CD4-positive, alpha-beta T cell treated with Interleukin-17A for 4 hours (primary cell): ENCODE results near the gene LTBP3.

Experiments
- DNase-seq: peaks from one replicate; pipeline ENCODE4 v3.0.0-alpha.2; 2020; ENCODE audit warnings: mixed read lengths

LTBP3 gene

DNA sequence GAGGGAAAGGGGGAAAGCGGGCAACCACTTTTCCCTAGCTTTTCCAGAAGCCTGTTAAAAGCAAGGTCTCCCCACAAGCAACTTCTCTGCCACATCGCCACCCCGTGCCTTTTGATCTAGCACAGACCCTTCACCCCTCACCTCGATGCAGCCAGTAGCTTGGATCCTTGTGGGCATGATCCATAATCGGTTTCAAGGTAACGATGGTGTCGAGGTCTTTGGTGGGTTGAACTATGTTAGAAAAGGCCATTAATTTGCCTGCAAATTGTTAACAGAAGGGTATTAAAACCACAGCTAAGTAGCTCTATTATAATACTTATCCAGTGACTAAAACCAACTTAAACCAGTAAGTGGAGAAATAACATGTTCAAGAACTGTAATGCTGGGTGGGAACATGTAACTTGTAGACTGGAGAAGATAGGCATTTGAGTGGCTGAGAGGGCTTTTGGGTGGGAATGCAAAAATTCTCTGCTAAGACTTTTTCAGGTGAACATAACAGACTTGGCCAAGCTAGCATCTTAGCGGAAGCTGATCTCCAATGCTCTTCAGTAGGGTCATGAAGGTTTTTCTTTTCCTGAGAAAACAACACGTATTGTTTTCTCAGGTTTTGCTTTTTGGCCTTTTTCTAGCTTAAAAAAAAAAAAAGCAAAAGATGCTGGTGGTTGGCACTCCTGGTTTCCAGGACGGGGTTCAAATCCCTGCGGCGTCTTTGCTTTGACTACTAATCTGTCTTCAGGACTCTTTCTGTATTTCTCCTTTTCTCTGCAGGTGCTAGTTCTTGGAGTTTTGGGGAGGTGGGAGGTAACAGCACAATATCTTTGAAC is 52.5 kb downstream of the LTBP3 start:
- DNase-seq: no peak

DNA sequence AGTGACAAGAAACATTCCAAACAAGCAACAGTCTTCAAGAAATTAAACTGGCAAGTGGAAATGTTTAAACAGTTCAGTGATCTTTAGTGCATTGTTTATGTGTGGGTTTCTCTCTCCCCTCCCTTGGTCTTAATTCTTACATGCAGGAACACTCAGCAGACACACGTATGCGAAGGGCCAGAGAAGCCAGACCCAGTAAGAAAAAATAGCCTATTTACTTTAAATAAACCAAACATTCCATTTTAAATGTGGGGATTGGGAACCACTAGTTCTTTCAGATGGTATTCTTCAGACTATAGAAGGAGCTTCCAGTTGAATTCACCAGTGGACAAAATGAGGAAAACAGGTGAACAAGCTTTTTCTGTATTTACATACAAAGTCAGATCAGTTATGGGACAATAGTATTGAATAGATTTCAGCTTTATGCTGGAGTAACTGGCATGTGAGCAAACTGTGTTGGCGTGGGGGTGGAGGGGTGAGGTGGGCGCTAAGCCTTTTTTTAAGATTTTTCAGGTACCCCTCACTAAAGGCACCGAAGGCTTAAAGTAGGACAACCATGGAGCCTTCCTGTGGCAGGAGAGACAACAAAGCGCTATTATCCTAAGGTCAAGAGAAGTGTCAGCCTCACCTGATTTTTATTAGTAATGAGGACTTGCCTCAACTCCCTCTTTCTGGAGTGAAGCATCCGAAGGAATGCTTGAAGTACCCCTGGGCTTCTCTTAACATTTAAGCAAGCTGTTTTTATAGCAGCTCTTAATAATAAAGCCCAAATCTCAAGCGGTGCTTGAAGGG is 53.3 kb downstream of the LTBP3 start:
- DNase-seq: no peak

DNA sequence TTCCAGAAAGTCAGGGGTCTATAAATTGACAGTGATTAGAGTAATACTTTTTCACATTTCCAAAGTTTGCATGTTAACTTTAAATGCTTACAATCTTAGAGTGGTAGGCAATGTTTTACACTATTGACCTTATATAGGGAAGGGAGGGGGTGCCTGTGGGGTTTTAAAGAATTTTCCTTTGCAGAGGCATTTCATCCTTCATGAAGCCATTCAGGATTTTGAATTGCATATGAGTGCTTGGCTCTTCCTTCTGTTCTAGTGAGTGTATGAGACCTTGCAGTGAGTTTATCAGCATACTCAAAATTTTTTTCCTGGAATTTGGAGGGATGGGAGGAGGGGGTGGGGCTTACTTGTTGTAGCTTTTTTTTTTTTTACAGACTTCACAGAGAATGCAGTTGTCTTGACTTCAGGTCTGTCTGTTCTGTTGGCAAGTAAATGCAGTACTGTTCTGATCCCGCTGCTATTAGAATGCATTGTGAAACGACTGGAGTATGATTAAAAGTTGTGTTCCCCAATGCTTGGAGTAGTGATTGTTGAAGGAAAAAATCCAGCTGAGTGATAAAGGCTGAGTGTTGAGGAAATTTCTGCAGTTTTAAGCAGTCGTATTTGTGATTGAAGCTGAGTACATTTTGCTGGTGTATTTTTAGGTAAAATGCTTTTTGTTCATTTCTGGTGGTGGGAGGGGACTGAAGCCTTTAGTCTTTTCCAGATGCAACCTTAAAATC is 54.0 kb downstream of the LTBP3 start:
- no peak for DNase-seq

DNA sequence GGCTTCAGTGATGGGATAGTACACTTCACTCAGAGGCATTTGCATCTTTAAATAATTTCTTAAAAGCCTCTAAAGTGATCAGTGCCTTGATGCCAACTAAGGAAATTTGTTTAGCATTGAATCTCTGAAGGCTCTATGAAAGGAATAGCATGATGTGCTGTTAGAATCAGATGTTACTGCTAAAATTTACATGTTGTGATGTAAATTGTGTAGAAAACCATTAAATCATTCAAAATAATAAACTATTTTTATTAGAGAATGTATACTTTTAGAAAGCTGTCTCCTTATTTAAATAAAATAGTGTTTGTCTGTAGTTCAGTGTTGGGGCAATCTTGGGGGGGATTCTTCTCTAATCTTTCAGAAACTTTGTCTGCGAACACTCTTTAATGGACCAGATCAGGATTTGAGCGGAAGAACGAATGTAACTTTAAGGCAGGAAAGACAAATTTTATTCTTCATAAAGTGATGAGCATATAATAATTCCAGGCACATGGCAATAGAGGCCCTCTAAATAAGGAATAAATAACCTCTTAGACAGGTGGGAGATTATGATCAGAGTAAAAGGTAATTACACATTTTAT is 54.7 kb downstream of the LTBP3 start:
- no peak for DNase-seq

DNA sequence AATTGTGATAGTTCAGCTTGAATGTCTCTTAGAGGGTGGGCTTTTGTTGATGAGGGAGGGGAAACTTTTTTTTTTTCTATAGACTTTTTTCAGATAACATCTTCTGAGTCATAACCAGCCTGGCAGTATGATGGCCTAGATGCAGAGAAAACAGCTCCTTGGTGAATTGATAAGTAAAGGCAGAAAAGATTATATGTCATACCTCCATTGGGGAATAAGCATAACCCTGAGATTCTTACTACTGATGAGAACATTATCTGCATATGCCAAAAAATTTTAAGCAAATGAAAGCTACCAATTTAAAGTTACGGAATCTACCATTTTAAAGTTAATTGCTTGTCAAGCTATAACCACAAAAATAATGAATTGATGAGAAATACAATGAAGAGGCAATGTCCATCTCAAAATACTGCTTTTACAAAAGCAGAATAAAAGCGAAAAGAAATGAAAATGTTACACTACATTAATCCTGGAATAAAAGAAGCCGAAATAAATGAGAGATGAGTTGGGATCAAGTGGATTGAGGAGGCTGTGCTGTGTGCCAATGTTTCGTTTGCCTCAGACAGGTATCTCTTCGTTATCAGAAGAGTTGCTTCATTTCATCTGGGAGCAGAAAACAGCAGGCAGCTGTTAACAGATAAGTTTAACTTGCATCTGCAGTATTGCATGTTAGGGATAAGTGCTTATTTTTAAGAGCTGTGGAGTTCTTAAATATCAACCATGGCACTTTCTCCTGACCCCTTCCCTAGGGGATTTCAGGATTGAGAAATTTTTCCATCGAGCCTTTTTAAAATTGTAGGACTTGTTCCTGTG is 55.4 kb downstream of the LTBP3 start:
- peak; percentile 18 for DNase-seq

DNA sequence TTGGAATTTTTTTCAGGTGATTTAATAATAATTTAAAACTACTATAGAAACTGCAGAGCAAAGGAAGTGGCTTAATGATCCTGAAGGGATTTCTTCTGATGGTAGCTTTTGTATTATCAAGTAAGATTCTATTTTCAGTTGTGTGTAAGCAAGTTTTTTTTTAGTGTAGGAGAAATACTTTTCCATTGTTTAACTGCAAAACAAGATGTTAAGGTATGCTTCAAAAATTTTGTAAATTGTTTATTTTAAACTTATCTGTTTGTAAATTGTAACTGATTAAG is 55.9 kb downstream of the LTBP3 start:
- DNase-seq: no peak

DNA sequence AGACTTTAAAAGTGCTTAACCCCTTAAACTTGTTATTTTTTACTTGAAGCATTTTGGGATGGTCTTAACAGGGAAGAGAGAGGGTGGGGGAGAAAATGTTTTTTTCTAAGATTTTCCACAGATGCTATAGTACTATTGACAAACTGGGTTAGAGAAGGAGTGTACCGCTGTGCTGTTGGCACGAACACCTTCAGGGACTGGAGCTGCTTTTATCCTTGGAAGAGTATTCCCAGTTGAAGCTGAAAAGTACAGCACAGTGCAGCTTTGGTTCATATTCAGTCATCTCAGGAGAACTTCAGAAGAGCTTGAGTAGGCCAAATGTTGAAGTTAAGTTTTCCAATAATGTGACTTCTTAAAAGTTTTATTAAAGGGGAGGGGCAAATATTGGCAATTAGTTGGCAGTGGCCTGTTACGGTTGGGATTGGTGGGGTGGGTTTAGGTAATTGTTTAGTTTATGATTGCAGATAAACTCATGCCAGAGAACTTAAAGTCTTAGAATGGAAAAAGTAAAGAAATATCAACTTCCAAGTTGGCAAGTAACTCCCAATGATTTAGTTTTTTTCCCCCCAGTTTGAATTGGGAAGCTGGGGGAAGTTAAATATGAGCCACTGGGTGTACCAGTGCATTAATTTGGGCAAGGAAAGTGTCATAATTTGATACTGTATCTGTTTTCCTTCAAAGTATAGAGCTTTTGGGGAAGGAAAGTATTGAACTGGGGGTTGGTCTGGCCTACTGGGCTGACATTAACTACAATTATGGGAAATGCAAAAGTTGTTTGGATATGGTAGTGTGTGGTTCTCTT is 56.5 kb downstream of the LTBP3 start:
- DNase-seq: no peak

DNA sequence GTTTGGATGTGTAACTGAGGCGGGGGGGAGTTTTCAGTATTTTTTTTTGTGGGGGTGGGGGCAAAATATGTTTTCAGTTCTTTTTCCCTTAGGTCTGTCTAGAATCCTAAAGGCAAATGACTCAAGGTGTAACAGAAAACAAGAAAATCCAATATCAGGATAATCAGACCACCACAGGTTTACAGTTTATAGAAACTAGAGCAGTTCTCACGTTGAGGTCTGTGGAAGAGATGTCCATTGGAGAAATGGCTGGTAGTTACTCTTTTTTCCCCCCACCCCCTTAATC is 57.0 kb downstream of the LTBP3 start:
- no peak for DNase-seq

DNA sequence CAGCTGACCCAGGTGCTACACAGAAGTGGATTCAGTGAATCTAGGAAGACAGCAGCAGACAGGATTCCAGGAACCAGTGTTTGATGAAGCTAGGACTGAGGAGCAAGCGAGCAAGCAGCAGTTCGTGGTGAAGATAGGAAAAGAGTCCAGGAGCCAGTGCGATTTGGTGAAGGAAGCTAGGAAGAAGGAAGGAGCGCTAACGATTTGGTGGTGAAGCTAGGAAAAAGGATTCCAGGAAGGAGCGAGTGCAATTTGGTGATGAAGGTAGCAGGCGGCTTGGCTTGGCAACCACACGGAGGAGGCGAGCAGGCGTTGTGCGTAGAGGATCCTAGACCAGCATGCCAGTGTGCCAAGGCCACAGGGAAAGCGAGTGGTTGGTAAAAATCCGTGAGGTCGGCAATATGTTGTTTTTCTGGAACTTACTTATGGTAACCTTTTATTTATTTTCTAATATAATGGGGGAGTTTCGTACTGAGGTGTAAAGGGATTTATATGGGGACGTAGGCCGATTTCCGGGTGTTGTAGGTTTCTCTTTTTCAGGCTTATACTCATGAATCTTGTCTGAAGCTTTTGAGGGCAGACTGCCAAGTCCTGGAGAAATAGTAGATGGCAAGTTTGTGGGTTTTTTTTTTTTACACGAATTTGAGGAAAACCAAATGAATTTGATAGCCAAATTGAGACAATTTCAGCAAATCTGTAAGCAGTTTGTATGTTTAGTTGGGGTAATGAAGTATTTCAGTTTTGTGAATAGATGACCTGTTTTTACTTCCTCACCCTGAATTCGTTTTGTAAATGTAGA is 57.6 kb downstream of the LTBP3 start:
- DNase-seq: peak; percentile 46

DNA sequence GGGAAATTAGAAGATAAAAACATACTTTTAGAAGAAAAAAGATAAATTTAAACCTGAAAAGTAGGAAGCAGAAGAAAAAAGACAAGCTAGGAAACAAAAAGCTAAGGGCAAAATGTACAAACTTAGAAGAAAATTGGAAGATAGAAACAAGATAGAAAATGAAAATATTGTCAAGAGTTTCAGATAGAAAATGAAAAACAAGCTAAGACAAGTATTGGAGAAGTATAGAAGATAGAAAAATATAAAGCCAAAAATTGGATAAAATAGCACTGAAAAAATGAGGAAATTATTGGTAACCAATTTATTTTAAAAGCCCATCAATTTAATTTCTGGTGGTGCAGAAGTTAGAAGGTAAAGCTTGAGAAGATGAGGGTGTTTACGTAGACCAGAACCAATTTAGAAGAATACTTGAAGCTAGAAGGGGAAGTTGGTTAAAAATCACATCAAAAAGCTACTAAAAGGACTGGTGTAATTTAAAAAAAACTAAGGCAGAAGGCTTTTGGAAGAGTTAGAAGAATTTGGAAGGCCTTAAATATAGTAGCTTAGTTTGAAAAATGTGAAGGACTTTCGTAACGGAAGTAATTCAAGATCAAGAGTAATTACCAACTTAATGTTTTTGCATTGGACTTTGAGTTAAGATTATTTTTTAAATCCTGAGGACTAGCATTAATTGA is 58.3 kb downstream of the LTBP3 start:
- no peak for DNase-seq

DNA sequence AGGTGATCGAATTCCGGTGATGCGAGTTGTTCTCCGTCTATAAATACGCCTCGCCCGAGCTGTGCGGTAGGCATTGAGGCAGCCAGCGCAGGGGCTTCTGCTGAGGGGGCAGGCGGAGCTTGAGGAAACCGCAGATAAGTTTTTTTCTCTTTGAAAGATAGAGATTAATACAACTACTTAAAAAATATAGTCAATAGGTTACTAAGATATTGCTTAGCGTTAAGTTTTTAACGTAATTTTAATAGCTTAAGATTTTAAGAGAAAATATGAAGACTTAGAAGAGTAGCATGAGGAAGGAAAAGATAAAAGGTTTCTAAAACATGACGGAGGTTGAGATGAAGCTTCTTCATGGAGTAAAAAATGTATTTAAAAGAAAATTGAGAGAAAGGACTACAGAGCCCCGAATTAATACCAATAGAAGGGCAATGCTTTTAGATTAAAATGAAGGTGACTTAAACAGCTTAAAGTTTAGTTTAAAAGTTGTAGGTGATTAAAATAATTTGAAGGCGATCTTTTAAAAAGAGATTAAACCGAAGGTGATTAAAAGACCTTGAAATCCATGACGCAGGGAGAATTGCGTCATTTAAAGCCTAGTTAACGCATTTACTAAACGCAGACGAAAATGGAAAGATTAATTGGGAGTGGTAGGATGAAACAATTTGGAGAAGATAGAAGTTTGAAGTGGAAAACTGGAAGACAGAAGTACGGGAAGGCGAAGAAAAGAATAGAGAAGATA is 59.0 kb downstream of the LTBP3 start, which contains the start of gene MALAT1:
Gene MALAT1 (plus strand): TSS at position 69 of the 736 bp plus-strand sequence.
- DNase-seq: peak; percentile 95

DNA sequence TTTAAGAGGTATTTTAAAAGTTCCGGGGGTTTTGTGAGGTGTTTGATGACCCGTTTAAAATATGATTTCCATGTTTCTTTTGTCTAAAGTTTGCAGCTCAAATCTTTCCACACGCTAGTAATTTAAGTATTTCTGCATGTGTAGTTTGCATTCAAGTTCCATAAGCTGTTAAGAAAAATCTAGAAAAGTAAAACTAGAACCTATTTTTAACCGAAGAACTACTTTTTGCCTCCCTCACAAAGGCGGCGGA is 59.5 kb downstream of the LTBP3 start:
- no peak for DNase-seq

DNA sequence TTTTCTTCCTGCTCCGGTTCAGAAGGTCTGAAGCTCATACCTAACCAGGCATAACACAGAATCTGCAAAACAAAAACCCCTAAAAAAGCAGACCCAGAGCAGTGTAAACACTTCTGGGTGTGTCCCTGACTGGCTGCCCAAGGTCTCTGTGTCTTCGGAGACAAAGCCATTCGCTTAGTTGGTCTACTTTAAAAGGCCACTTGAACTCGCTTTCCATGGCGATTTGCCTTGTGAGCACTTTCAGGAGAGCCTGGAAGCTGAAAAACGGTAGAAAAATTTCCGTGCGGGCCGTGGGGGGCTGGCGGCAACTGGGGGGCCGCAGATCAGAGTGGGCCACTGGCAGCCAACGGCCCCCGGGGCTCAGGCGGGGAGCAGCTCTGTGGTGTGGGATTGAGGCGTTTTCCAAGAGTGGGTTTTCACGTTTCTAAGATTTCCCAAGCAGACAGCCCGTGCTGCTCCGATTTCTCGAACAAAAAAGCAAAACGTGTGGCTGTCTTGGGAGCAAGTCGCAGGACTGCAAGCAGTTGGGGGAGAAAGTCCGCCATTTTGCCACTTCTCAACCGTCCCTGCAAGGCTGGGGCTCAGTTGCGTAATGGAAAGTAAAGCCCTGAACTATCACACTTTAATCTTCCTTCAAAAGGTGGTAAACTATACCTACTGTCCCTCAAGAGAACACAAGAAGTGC is 60.0 kb downstream of the LTBP3 start:
- DNase-seq: peak; percentile 68

DNA sequence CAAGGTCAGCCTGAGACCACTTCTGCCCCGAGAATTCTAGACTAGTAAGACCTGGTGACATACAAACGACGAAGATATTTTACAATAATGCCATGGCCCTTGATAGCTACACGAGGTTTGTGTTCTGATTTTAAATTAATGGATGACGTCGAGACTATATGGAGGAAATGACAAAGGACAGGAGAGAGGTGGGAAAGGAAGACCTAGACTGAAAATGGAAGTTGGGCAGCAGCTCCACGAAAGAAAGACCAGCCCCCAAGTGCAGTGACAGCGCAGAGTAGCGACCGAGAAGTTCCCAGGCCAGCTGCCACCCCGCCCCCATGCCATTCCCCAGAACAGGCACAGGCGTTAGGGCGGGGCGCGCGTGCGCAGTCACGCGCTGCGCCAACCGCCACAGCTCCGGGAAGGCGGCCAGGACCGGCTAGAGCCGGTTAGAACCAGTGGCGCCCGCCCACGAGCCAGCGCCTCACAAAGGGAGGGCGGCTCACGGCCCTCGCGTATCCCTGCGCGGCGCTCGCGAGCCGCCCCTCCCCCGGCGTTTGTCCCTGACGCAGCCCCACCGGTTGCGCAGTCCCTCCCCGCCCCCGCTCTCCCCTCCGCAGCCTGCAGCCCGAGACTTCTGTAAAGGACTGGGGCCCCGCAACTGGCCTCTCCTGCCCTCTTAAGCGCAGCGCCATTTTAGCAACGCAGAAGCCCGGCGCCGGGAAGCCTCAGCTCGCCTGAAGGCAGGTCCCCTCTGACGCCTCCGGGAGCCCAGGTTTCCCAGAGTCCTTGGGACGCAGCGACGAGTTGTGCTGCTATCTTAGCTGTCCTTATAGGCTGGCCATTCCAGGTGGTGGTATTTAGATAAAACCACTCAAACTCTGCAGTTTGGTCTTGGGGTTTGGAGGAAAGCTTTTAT is 60.8 kb downstream of the LTBP3 start:
- DNase-seq: peak; percentile 99

DNA sequence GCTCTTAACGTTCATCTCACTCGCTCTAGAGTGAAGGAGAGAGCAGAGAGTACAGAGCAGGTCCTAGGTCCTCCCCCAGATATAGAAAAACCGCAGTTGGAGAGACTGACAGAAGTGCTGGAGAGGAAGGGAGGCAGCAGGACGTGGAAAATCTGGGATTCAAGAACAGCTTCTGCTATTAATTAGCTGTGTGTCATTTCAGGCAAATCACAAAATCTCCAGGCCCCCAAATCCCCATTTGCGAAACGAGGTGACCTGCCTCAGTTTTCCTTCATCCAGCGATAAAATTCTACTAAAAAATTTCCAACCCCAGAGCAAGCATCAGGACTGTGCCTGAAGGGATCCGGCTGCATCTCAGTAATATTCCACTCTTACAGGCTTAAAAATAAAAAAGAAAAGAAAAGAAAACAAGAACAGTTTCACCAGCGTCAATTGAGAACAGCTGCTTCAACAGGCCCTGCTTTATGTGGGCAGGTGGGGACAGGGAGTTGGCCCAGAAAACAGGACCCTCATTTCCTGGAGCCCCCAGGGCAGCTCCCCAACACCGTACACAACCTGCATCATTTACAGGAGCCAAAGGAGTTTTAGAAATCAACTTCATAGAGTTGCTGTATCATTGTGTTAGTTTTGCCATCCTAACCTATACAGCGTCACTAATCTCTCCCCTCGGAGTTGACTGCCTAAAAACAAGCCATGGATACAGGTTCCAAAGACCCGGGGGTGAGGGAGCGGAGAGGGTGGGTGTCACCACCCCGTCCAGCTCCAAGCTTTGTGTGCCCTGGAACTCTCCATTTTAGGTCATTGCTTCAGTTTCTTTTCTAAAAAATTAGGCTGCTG is 61.6 kb downstream of the LTBP3 start:
- DNase-seq: peak; percentile 25

DNA sequence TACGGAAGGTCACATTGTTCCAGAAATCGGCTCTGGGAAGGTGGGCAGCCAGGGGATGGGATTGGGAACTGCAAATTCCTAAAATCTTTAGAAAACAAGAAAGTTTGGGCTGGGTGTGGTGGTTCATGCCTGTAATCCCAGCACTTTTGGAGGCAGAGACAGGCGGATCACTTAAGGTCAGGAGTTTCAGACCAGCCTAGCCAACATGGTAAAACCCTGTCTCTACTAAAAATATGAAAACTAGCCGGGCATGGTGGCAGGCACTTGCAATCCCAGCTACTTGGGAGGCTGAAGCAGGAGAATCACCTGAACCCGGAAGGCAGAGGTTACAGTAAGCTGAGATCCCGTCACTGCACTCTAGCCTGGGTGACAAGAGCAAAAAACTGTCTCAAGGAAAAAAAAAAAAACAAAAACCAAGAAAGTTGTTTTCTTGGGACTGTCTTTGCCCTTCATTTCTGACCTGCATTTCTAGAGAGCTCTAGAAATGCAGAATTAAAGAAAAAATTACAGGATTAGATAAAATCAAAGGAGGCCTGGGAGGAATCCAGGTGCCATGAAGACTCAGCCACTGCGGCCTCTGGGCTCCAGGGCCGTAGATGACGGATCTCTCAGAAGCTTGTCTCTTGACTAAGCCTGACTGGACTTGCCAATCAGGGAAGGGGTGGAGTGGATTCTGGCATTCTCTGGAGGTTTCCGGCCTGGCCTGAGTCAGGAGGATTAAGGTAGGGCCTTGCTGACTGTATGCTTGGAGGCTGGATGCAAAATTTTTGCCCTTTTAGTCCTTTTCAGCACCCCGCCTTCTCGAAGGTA is 64.6 kb downstream of the LTBP3 start:
- DNase-seq: no peak
